Measurements from ENCODE around the gene TAPBPL. TPM values are rescaled to one million over a fixed set of nuclear protein-coding genes. Genes with fewer than 3 reads are reported as not detected.

The TAPBPL gene
- total and polyA plus RNA-seq, 2 of the 4 experiments (the other 2 are of a cell fraction), result 3.4 to 12.1 TPM

DNA sequence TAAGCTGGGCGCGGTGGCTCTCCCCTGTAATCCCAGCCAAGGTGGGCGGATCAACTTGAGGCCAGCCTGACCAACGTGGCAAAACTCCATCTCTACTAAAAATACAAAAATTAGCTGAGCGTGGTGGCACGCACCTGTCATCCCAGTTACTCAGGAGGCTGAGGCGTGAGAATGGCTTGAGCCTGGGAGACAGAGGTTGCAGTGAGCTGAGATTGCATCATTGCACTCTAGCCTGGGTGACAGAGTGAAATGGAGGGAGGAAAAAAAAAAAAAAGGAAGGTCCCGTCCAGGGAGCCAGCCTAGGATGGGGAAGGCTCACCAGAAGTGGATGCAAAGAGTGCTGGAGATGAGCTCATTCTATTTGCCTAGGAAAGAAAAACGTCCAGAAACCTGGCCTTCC, 9.0 kb upstream of the TAPBPL start:
- Histone ChIP-seq H3K4me3 (ENCODE audit: insufficient read depth, low read depth, low read length) (no peak overlapping the region), H2AFZ (replicated peaks; ENCODE audit: low read length, poor library complexity) (no peak overlapping the region), H2AK5ac (ENCODE audit: low read depth, low read length) (no peak overlapping the region), H3K18ac (ENCODE audit: low read depth, low read length) (no peak overlapping the region), H4K5ac (ENCODE audit: low read depth, low read length) (no peak overlapping the region), H3K4me2 (ENCODE audit: low read depth, low read length) (no peak overlapping the region), H3K4me1 (ENCODE audit: control insufficient read depth, insufficient read depth, low read length) (peaks cover 2% of the 10 kb centered on the region; the same call in 1 of the 2 replicates), H3K14ac (replicated peaks; ENCODE audit: low read depth, low read length) (no peak overlapping the region), H2BK5ac (ENCODE audit: low read depth, low read length, poor library complexity, severe bottlenecking) (no peak overlapping the region), H2BK120ac (ENCODE audit: low read depth, low read length) (no peak overlapping the region), H2BK20ac (ENCODE audit: low read depth, low read length) (no peak overlapping the region), H3K27ac (ENCODE audit: insufficient read depth, low read length) (no peak overlapping the region), H3K9me1 (ENCODE audit: insufficient read depth, low read length) (0 out of 2 replicates have a peak, but pooled peaks cover 3% of the 10 kb centered on the region), H4K91ac (ENCODE audit: insufficient read depth, low read depth, low read length) (no peak overlapping the region), H3K56ac (ENCODE audit: extremely low read depth, insufficient read depth, low read length) (no peak overlapping the region), H3K9ac (ENCODE audit: low read depth, low read length) (no peak overlapping the region), H3K27me3 (ENCODE audit: control insufficient read depth, insufficient read depth, low read length) (no peaks in the 10 kb centered on the region), H3K36me3 (ENCODE audit: control insufficient read depth, insufficient read depth, low read length) (peaks cover 15% of the 10 kb centered on the region), H3K23ac (ENCODE audit: low read depth, low read length) (no peak overlapping the region), H3K4ac (ENCODE audit: low read depth, low read length) (no peak overlapping the region), H4K20me1 (ENCODE audit: insufficient read depth, low read length) (no peaks in the 10 kb centered on the region), H4K8ac (ENCODE audit: low read depth in 2 of 2, low read length in 2 of 2) (no peak overlapping the region), H3K79me1 (ENCODE audit: low read depth in 1 of 2, low read length in 2 of 2) (no peaks in the 10 kb centered on the region), H3K9me3 (ENCODE audit: control insufficient read depth, insufficient read depth, low read length) (no peaks in the 10 kb centered on the region), H2AK9ac (replicated peaks; ENCODE audit: low read depth, low read length, poor library complexity) (no peak overlapping the region), H2BK15ac (ENCODE audit: low read depth, low read length) (no peak overlapping the region)
- intact Hi-C loops (cut with micrococcal nuclease), result no loop called here
- no TSS peak for BruUV-seq (replicated peaks)
- DNase-seq (no peak), ATAC-seq (ENCODE audit: low read depth) (no peak)
- 40% methylated on average over 1 of the region's 9 CpGs; no CpG with 5 or more reads in 1 of the 2 experiments for WGBS, 2 experiments (ENCODE audit: extremely low coverage in 2 of 2, insufficient read length in 1 of 2)
- dilution Hi-C loops (cut with HindIII; ENCODE audit: low sequenced_read_pairs, unreplicated experiment), result no loop called here
- POLR2A ChIA-PET (ENCODE audit: unreplicated experiment), result interaction anchor here (0.6 to 0.7 kb wide), 3 partner anchors 17 to 184 kb away, joined by 3 to 4 read pairs (median 3); no protein-coding TSS in a partner anchor
- CTCF ChIA-PET, result interaction anchor here (0.6 to 1.0 kb wide), 2 partner anchors 15 to 23 kb away, joined by 3 to 6 read pairs; no protein-coding TSS in a partner anchor
- in situ Hi-C loops (cut with MboI; ENCODE audit: low sequenced_read_pairs), result no loop called here
- peak; percentile 23; the same call in 1 of the 2 replicates for TF ChIP-seq CEBPB (IDR thresholded peaks at IDR 0.05; ENCODE audit: low read depth, low read length)
- TF ChIP-seq, protein P1, sequence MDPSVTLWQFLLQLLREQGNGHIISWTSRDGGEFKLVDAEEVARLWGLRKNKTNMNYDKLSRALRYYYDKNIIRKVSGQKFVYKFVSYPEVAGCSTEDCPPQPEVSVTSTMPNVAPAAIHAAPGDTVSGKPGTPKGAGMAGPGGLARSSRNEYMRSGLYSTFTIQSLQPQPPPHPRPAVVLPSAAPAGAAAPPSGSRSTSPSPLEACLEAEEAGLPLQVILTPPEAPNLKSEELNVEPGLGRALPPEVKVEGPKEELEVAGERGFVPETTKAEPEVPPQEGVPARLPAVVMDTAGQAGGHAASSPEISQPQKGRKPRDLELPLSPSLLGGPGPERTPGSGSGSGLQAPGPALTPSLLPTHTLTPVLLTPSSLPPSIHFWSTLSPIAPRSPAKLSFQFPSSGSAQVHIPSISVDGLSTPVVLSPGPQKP (IDR thresholded peaks at IDR 0.05; ENCODE audit: borderline replicate concordance, low read depth, low read length), result no peak
